ENCODE measurements around the gene LINGO1.

LINGO1 gene

GRCh38 chr15:77589839-77590238 lies 42.9 kb downstream of the LINGO1 start:
- DNase-seq = peak; percentile 30

GRCh38 chr15:77588126-77588525 lies 44.6 kb downstream of the LINGO1 start:
- DNase-seq = no peak

- no peak for DNase-seq
These were observed 48.0 kb downstream of the LINGO1 start for GRCh38 chr15:77584691-77585090.

GRCh38 chr15:77584201-77584600 lies 48.5 kb downstream of the LINGO1 start:
- no peak for DNase-seq

- no peak for DNase-seq
These were observed 49.9 kb downstream of the LINGO1 start for GRCh38 chr15:77582763-77583162.

GRCh38 chr15:77581896-77582569 lies 50.7 kb downstream of the LINGO1 start:
- DNase-seq = no peak

- peak; percentile 27 for DNase-seq
These were observed 51.6 kb downstream of the LINGO1 start for GRCh38 chr15:77580996-77581682.

GRCh38 chr15:77579498-77580188 lies 53.1 kb downstream of the LINGO1 start:
- no peak for DNase-seq

GRCh38 chr15:77578641-77579372 lies 53.9 kb downstream of the LINGO1 start:
- DNase-seq = no peak

- DNase-seq = no peak
These were observed 55.3 kb downstream of the LINGO1 start for GRCh38 chr15:77577366-77577950.

- no peak for DNase-seq
These were observed 56.2 kb downstream of the LINGO1 start for GRCh38 chr15:77576538-77576937.

- DNase-seq = no peak
These were observed 57.3 kb downstream of the LINGO1 start for GRCh38 chr15:77575203-77575934.

- no peak for DNase-seq
These were observed 58.0 kb downstream of the LINGO1 start for GRCh38 chr15:77574521-77575202.

- no peak for DNase-seq
These were observed 58.9 kb downstream of the LINGO1 start for GRCh38 chr15:77573802-77574201.

- no peak for DNase-seq
These were observed 60.5 kb downstream of the LINGO1 start for GRCh38 chr15:77572186-77572585.

- no peak for DNase-seq
These were observed 61.0 kb downstream of the LINGO1 start for GRCh38 chr15:77571741-77572140.

- no peak for DNase-seq
These were observed 61.5 kb downstream of the LINGO1 start for GRCh38 chr15:77571181-77571580.

GRCh38 chr15:77569729-77570125 lies 63.0 kb downstream of the LINGO1 start:
- no peak for DNase-seq

- no peak for DNase-seq
These were observed 63.6 kb downstream of the LINGO1 start for GRCh38 chr15:77568973-77569728.

- no peak for DNase-seq
These were observed 64.4 kb downstream of the LINGO1 start for GRCh38 chr15:77568014-77568972.
